Activated effector memory CD4-positive, alpha-beta T cell treated with Interleukin-2 at 50 U/mL for 16 hours (primary cell): ENCODE measurements around the gene TRMO.
"Not testable (repeated sequence)": the region's sequence is repeated elsewhere in the genome, so short reads cannot be mapped to it uniquely, and the experiment has no call there.

Source experiments
- DNase-seq: peaks from one replicate; pipeline ENCODE4 v3.0.0-alpha.2; 2020

TRMO gene

DNA sequence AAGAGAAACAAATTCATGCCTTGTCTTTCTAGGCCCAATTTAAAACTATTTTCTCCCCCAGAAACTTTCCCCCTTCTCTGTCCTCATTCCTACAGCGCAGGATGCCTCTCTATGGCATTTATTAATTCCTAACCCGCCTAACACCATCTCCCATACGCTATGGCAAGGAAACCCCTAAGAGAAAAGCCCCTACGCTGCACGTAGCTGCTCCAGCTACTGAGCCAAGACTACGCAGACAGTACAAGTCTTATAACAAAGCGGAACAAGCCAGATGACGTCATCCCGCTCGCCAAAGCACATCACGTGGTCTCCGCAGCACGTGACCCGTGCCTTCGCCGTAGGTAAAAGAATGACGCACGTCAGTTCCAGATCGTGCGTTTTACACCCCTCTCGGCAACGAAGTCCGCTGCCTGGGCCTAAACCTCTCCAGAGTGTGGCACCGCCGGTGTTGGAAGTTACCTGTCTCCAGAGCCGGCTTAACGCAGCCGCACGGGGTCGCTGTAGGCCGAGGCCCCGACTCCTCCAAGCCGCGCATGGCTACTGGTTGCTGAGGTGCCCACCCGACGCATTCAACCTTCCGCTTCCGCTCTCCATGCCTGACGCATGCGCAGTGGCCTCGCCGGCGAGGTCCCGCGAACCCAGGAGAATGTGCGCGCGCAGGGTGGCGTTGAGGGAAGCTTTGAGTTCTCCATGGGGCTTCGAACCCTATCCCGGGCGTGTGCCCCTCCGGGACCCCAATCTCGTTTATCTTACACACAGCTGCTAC, at the start of gene TRMO:
Gene TRMO, minus strand, starts transcription at position 542 of the 766 bp plus-strand sequence. Its CDS starts 7 bp downstream, at position 535.
- peak; percentile 96 for DNase-seq

DNA sequence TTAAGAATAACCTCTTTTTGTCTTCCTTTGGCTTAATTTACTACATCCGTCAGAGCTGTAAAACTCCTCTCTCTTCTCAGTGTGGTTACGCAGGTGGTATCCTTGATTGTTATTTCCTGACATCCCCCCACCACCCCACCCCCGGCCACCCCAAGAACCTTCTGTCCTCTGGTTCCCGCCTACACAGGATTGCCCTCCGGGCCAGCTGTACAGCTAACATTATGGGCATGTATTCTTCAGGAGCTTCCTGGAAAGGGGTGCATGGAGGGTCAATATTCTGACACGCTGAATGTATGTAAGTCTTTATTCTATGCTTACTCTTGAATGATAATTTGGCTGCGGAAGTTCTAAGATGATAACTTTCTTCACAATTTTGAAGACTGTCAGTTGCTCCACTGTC, 47.9 kb upstream of the TRMO start:
- no peak for DNase-seq

GRCh38 chr9:97969014-97969413, 46.7 kb upstream of the TRMO start:
- DNase-seq, result no peak

DNA sequence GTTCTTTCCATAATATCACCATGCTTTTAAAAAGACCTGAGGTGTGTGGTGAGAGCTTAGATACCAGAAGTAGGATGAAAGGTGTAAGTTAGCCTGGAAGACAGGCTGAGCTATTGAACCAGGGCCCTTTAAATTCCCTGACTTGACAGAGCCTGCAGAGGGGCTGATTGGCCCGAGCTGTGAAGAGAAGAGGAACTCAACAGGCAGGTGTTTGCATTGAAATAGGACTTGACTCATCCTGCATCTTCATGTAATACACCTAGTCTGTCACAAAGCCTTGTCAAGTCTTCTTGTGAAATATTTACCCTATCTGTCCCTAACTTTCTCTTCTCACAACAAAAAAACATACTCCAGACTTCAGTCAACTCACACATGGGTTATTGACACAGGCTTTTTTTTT, 44.2 kb upstream of the TRMO start:
- DNase-seq, result no peak

DNA sequence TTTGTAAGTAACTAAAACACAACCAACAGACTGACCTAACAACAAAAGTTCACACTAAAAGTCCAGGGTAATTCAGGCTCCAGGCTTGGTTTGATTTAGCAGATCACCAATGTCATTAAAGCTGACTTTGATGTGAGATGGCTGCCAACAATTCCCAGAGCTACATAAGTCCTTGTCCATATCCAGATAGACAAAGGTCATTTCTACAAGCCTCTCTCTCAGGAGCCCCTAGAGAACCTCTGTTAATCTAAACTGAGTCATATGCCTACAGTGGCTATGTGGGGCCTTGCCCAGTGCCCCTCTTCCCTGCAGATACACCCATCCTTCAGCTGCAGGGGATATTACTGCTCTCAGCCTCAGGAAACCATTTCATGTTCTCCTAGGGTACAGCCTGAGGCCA, 42.6 kb upstream of the TRMO start:
- no peak for DNase-seq

GRCh38 chr9:97963232-97963631, 40.9 kb upstream of the TRMO start:
- no peak for DNase-seq

- no peak for DNase-seq
These were observed 40.3 kb upstream of the TRMO start for GRCh38 chr9:97962575-97962974.

DNA sequence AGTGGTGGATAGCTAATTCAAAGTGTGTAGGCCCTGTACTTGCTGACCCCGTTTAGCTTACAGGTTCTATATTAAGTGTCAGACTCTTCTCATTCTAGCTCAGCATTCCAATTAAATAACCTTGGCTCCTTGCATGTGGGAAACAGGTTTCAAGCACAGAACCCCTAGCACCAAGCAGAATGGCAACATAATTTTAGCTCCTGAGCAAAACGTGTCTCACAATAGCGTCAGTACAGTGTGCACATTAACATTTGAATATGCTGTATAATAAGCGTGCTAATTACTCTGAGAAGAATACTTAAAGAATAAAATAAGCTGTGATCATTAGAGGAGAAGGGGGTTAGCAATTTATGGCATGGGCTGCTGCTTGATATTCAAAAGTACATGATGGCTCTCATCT, 39.8 kb upstream of the TRMO start:
- no peak for DNase-seq

DNA sequence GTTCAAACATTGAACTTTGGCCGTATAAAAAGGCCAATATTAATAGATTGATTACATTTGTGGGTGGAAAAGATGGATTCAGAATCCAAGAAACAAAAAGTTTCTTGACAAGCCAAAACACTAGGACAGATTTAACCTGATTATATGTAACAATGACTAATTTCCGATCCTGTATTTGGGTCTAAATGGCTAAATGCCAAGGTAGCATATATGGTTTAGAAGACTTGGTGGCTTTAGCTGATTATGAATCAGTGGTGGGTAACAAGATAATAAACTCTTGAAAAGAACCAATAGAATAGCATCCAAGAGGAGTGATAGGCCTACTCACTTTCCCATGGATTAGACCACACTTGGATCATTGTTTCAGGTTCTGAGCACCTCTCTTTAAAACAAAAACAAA, 39.1 kb upstream of the TRMO start:
- no peak for DNase-seq

DNA sequence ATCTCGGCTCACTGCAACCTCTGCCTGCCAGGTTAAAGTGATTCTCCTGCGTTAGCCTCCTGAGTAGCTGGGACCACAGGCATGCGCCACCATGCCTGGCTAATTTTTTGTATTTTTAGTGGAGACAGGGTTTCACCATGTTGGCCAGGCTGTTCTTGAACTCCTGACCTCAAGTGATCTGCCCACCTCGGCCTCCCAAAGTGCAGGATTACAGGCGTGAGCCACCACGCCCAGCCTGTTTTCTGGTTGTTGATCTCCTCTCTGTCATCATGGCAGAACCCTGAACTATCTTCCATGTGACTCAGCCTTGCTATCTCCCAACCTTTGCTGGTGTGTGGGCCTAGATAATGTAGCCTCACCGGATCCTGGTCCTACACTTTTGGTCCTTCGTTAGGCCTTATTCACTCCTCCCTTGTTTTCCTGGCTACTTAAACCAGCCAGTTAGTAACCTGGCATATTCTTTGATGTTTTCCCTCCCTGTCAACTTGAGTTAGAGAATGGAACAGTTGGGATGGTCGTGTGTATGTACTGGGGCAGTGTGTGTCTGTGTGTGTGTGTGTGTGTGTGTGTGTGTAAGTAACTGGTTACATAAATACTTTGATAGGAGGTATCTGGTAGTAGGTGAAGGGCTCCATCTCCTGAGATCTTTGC, 38.5 kb upstream of the TRMO start:
- not testable (repeated sequence) for DNase-seq

DNA sequence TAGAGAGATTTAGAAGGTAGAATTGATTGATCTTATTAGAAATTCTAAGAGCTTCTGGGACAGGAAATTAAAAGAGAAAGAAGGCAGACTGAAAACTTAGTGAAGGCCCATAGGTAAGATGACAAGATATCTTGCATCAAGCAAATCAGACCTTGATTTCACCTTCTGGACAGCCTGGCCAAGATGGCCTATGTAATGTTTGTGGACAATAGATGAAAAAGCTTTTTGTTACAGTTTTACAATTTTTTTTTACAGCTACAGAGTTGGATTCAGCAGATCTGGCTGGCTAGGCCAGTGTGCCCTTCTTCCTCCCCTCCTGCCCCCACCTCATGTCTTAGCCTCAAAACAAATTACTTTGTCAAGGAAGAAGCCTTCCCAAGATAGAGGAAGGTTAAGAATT, 37.3 kb upstream of the TRMO start:
- no peak for DNase-seq

GRCh38 chr9:97958812-97959511, 36.7 kb upstream of the TRMO start:
- no peak for DNase-seq

GRCh38 chr9:97956331-97956730, 34.0 kb upstream of the TRMO start:
- no peak for DNase-seq

- peak; percentile 36 for DNase-seq
These were observed 32.3 kb upstream of the TRMO start for GRCh38 chr9:97954550-97954989.

DNA sequence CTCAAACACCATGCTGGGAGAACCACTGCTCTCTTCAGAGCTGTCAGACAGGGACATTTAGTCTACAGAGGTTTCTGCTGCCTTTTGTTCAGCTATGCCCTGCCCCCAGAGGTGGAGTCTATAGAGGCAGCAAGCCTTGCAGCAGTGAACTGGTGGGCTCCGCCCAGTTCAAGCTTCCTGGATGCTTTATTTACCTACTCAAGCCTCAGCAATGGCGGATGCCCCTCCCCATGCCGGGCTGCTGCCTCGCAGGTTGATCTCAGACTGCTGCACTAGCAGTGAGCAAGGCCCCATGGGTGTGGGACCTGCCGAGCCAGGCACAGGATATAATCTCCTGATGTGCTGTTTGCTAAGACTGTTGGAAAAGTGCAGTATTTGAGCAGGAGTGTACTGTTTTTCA, 28.6 kb upstream of the TRMO start:
- DNase-seq, result peak; percentile 18

- DNase-seq, result not testable (repeated sequence)
These were observed 24.8 kb upstream of the TRMO start for GRCh38 chr9:97947094-97947493.

DNA sequence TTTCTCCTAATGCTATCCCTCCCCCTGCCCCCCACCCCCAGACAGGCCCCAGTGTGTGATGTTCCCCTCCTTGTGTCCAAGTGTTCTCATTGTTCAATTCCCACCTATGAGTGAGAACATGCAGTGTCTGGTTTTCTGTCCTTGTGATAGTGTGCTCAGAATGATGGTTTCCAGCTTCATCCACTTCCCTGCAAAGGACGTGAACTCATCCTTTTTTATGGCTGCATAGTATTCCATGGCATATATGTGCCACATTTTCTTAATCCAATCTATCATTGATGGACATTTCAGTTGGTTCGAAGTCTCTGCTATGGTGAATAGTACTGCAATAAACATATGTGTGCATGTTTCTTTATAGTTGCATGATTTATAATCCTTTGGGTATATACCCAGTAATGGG, 23.2 kb upstream of the TRMO start:
- not testable (repeated sequence) for DNase-seq

GRCh38 chr9:97944612-97945011, 22.3 kb upstream of the TRMO start:
- no peak for DNase-seq

GRCh38 chr9:97943308-97943855, 21.1 kb upstream of the TRMO start:
- DNase-seq, result no peak

GRCh38 chr9:97941323-97941722, 19.0 kb upstream of the TRMO start:
- DNase-seq, result no peak

DNA sequence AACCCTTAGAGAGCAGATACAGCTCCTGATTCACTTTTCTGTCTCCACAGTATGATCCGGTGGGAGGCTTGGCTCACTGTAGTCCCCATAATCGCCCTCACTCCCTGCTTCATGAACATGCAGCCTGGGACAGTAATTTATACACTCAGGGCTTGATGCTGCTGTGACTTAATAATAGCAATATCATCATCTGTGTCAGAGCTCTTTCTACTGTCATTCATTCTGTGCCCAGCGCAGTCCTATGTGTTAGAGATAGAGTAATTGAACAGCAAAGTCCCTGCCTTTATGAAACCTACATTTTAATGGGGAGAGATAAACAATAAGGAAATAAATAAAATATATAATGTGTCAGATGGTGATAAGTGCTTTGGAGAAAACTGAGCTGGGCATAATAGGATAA, 18.4 kb upstream of the TRMO start:
- DNase-seq, result no peak

DNA sequence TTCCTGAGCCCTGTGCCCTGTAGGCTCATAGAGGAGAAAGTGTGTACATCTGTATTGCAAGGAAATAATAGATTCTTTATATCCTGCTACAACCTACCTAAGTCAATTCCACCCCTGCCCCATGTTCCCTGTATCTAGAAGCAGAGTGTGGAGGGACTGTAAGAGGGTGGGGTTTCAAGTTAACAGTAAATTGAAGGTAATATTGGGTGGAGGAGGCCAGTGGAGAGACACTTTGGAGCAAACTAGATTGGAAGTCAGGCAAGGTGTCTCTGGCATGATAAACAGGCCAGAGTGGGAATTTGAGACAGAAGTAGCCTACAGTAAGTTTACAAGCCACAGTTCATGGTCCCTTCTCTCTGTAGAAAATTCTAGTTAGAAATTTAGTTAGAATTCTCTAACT, 17.9 kb upstream of the TRMO start:
- no peak for DNase-seq

- peak; percentile 9 for DNase-seq
These were observed 15.9 kb upstream of the TRMO start, which contains the start of gene HEMGN for GRCh38 chr9:97938081-97938644. Gene HEMGN, minus strand, starts transcription at chr9:97938172. Its CDS starts 36 bp downstream, at chr9:97938136.
